GM18951 (cell line): ENCODE results near the gene CCDC174.

Experiments used
- POLR2A ChIP-seq: IDR thresholded peaks from 4 replicates; pipeline ENCODE4 v1.6.1; 2011; ENCODE audit warnings: mild to moderate bottlenecking; ENCODE audit not compliant: insufficient read length, insufficient read depth; ENCODE audit errors: extremely low read depth
- in situ Hi-C: fragments of 300-500 bp; cut with MboI; formaldehyde crosslinking; loops from one replicate; pipeline ENCODE4 v1.12.0; 2022; ENCODE audit warnings: low sequenced_read_pairs, mixed read lengths, inconsistent platforms; ENCODE audit not compliant: unreplicated experiment

CCDC174 gene

DNA sequence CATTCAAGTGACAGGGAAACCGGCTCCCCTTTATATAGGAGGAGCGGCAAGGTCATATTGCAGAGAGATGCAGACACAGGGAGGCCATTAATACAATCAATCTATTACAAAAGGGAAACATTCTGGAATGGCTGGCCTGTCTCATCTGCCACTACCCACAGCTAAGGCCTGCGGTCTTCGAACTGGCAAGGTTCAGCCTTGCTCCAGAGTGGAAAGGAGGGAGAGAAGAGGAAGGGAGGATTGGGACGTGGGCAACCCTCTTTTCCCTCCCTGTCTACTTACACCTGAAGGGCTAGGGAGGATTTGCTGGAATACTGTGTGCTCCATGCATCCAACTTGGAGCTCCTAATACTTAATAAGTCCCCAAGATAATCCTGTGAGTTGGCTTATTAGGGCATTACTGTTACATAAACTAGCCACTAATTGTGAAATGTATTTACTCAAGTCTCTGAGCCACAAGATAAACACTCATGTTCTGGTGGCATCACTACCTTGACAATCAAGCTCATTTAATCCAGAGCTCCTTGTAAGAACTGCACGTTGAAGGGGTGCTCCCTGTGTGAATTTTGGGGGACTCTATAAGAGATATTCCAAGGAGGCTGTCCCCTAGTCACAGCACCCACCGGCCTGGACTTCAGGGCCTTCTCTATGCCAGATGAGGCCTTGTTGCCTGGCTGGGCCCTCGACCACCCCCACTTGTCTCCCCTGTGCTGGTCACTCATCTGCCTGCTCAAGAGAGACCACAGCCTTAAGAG, 19.7 kb upstream of the CCDC174 start:
- in situ Hi-C loops = loop anchor here (10.0 kb wide), 1 partner anchor 293 kb away; no protein-coding TSS in a partner anchor
- no peak for TF ChIP-seq POLR2A

- in situ Hi-C loops = loop anchor here (10.0 kb wide), 1 partner anchor 292 kb away; no protein-coding TSS in a partner anchor
- TF ChIP-seq POLR2A = no peak
Observed at GRCh38 chr3:14632442-14632930, 19.1 kb upstream of the CCDC174 start.

- in situ Hi-C loops = loop anchor here (10.0 kb wide), 1 partner anchor 291 kb away; no protein-coding TSS in a partner anchor
- no peak for TF ChIP-seq POLR2A
Observed at GRCh38 chr3:14633417-14633816, 18.1 kb upstream of the CCDC174 start.

- in situ Hi-C loops = loop anchor here (10.0 kb wide), 1 partner anchor 291 kb away; no protein-coding TSS in a partner anchor
- TF ChIP-seq POLR2A = no peak
Observed at GRCh38 chr3:14633819-14634424, 17.6 kb upstream of the CCDC174 start.

- no peak for TF ChIP-seq POLR2A
- in situ Hi-C loops = loop anchor here (10.0 kb wide), 1 partner anchor 290 kb away; no protein-coding TSS in a partner anchor
Observed at GRCh38 chr3:14634763-14635400, 16.7 kb upstream of the CCDC174 start.

- in situ Hi-C loops = loop anchor here (10.0 kb wide), 1 partner anchor 288 kb away; no protein-coding TSS in a partner anchor
- TF ChIP-seq POLR2A = no peak
Observed at GRCh38 chr3:14636496-14637087, 15.0 kb upstream of the CCDC174 start.

- in situ Hi-C loops = no loop called here
- TF ChIP-seq POLR2A = no peak
Observed at GRCh38 chr3:14640157-14640562, 11.4 kb upstream of the CCDC174 start.

DNA sequence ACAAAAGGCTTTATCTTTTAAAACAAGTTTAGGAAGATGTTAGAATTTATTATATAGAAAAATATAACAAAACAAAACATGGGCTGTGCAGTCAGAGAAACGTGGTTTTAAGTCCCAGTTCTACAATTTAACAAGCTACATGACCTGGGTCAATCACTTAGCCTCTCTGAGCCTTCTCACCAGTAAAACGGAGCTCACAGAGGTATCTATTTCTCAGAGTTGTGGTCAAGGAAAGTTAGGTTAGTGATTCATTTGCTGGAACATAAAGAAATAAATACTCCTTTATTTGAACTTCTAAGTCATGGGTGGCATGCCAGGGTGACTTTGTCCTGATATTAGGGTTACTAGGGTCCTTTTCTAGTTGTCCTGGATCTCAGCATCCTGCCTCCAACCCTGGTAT, 10.8 kb upstream of the CCDC174 start:
- in situ Hi-C loops = no loop called here
- TF ChIP-seq POLR2A = no peak

GRCh38 chr3:14641346-14641745, 10.2 kb upstream of the CCDC174 start:
- no peak for TF ChIP-seq POLR2A
- in situ Hi-C loops = no loop called here

- TF ChIP-seq POLR2A = no peak
Observed at GRCh38 chr3:14645453-14645852, 6.1 kb upstream of the CCDC174 start.

GRCh38 chr3:14646131-14646573, 5.4 kb upstream of the CCDC174 start:
- no peak for TF ChIP-seq POLR2A
- in situ Hi-C loops = no loop called here

More at GRCh38 chr3:14645453-14645852, 6.1 kb upstream of the CCDC174 start:
- in situ Hi-C loops = no loop called here

DNA sequence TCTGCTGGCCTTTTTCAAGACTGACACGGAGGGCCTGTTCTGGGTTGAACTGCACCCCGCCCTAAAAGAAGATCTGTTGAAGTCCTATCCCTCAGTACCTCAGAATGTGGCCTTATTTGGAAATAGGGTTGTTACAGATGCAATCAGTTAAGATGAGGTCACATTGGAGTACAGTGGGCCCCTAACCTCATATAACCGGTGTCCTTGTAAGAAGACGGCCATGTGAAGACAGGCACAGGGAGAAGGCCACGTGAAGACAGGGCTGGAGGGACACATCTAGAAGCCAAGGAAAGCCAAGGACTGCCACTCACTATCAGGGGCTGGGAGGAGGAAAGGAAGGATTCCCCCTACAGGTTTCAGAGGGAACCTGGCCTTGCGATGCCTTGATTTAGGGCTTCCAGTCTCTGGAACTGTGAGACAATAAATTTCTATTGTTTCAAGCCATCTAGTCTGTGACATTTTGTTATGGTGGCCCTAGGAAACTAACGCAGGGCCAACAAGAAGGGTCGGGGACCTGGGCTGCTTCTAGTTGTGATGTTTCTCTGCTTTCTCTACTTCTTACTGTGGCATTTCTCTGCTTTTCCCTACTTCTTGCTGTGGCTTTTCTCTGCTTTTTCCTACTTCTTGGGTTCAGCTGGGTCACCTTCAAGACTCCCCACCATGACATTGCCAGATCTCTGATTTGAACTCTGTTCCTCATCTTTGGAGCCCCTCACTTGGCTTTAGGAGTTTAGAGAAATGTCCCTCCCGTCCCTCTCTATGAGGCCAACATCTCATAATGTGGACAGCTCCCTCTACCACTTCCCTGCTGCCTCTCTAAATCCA, 4.8 kb upstream of the CCDC174 start:
- in situ Hi-C loops = no loop called here
- no peak for TF ChIP-seq POLR2A
